Kidney capillary endothelial cell (primary cell): ENCODE data around the gene CD22.

Experiments
- DNase-seq: peaks from one replicate; pipeline ENCODE4 v3.0.0-alpha.2; 2018; ENCODE audit warnings: low spot score

Gene CD22

DNA sequence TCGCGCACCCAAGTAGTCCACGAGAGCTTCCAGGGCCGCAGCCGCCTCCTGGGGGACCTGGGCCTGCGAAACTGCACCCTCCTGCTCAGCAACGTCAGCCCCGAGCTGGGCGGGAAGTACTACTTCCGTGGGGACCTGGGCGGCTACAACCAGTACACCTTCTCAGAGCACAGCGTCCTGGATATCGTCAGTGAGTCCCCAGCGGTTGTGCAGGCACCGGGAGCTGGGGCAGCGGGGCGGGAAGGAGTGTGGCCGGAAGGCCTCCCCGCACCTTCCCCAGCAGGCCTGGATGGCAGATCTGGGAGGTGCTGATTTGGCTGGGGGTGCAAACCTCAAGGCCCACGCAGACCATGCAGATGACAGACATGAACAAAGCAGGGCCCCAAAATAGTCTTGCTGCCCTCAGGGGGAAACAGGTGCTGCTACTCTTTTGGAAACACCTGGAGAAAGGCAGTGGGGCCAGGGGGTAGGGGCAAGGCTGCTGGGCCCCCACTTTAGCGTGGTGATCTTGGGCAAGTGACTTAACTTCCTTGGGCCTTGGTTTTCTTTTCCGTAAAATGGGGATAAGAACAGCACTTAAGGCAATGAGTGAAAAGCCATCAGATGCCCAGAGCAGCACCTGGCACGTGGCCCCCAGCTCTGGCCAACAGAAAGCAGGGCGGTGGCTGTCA is 33.1 kb upstream of the CD22 start:
- DNase-seq = no peak

DNA sequence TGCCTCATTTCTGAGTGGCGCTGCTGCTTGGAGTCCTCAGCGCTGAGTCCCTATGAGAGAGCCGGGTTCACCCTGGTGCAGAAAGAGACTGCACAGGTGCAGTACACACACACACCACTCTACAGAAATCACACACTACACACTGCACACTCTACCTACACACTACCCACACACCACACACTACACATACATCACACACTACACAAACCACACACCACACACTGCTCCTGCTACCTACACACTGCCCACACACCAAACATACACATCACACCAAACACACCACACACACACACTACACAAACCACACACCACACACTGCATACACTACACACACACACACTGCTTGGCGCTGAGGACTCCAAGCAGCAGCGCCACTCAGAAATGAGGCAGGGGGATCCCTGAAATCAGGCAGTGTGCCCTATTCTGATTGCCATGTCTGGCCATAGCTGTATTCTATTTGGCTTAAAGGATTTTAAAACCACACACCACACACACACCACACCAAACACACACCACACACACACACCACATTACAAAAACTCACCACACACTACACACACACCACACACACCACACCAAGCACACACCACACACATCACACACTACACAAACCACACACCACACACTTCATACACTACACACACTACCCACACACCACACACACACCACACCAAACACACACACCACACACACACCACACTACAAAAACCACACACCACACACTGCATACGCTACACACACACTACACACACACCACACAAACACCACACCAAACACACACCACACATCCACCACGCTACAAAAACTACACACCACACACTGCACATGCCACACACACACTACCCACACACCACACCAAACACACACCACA is 32.1 kb upstream of the CD22 start:
- no peak for DNase-seq

DNA sequence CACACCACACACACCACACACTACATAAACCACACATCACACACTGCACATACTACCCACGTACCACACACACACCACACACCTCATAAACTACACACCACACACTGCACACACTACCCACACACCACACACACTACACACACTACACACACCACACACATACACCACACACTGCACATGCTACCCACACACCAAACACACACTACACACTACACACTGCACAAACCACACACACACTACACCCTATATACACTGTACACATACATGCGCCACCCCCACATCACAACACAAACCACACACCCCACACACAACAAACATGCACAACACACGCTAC is 31.5 kb upstream of the CD22 start:
- no peak for DNase-seq

DNA sequence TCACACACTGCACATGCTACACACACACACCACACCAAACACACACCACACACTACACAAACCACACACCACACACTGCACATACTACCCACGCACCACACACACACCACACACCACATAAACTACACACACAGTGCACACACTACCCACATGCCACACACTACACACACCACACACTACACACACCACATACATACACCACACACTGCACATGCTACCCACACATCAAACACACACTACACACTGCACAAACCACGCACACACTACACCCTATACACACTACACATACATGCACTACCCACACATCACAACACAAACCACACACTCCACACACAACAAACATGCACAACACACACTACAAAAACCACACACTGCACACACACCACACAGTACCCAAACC is 31.1 kb upstream of the CD22 start:
- no peak for DNase-seq

DNA sequence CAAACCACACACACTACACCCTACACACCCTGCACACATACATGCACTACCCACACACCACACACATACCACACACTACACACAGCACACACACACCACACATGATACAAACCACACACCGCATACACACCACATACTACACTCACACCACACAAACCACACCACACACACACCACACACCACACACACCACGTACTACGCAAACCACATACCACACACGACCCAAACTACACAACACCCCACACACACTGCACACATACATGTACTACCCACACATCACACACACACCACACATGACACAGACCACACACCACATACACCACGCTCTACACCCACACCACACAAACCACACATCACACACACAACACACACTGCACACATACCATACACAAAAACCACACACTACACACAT is 30.4 kb upstream of the CD22 start:
- DNase-seq = no peak

DNA sequence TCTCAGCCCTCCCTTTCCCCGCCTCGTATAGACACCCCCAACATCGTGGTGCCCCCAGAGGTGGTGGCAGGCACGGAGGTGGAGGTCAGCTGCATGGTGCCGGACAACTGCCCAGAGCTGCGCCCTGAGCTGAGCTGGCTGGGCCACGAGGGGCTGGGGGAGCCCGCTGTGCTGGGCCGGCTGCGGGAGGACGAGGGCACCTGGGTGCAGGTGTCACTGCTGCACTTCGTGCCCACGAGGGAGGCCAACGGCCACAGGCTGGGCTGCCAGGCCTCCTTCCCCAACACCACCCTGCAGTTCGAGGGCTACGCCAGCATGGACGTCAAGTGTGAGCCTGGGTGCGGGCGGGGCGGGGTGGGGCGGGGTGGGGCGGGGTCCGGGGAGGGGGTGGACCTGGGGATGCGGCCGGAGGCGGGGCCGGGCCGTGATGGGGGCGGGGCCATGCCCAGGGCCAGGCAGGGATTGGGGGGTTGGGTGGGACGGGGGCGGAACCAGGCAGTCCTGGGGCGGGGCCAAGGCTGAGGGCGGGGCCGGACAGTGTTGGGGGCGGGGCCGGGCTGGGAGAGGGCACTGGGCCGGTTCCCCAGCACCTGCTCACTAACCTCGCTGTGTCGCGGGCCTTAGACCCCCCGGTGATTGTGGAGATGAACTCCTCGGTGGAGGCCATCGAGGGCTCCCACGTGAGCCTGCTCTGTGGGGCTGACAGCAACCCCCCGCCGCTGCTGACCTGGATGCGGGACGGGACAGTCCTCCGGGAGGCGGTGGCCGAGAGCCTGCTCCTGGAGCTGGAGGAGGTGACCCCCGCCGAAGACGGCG is 29.3 kb upstream of the CD22 start:
- DNase-seq = no peak

DNA sequence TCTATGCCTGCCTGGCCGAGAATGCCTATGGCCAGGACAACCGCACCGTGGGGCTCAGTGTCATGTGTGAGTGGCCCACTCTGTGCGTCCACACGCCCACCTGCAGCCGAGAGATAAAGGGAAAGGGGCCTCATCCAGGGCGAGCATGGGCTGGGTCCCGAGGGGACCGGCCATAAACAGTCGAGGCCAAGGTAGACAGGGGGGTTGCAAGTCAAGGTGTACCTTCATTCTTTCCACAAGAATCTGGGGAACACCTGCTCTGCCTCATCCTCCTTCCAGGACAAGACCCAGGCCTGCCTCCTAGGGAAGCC is 28.7 kb upstream of the CD22 start:
- no peak for DNase-seq

DNA sequence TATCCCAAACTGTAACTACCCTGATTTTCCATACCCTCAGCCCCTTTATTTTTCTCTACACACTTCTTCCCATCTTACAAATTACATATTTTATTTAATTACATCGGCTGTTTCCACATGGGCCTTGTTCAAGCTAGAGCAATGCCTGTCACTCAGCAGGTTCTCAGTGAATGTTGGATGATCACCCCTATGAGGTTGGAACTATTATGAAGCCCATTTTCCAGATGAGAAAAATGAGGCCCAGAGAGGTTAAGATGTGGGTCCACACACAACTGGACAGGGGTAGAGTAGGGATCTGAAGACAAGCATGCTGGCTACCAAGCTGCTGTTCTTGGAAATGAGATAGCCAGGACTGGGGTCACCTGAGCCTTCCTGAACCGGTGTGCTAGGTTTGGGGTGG is 27.0 kb upstream of the CD22 start:
- DNase-seq = no peak

DNA sequence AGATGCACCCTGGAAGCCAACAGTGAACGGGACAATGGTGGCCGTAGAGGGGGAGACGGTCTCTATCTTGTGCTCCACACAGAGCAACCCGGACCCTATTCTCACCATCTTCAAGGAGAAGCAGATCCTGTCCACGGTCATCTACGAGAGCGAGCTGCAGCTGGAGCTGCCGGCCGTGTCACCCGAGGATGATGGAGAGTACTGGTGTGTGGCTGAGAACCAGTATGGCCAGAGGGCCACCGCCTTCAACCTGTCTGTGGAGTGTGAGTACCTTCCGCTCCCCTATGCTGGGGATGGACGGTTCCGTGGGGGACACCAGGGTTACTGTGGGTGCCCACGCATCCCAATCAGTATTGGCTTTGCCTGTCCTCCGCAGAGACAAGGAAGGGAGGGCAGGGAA is 26.5 kb upstream of the CD22 start:
- DNase-seq = no peak

DNA sequence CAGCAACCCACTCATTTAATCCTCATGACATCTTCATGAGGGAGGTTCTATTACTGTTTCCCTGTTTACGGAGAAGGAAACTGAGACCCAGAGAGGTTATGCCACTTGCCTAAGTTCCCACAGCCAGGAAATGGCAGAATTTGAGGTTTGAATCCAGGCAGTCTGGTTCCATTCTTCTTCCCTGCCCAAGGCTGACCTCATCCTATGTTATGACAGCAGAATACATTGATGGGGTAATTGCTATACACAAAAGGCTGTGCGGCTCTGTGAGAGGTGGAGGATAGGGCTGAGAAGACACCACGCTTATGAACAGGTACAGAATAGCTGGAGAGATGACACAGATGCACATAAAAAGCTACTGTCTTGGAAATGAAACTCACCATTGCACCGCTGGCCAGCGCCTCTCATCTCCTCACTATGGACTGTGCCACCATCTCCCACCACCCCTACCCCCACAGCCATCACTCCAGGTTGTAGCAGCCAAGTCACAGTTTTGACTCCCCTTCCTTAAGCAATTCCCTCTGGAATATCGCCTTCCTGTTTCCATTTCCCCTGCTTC is 25.6 kb upstream of the CD22 start:
- DNase-seq = no peak

DNA sequence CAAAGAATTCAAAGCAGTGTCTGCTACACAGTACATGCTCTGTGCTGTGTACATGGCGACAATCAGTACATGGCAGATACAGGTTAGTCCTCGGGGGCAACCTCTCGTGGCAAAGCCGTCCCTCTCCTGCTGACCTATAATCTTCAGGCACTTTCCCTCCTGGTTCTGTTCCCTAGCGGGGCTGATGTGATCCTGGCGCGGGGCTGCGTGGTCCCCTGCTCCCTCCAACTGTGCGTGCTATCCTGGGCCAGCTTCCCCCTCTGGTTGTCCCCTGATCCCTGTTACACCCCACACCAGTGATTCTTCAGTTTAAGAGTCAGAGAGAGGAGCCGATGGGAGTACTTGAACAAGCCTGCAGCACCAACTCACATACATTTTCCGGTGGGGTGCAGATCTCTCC is 25.0 kb upstream of the CD22 start:
- DNase-seq = no peak

DNA sequence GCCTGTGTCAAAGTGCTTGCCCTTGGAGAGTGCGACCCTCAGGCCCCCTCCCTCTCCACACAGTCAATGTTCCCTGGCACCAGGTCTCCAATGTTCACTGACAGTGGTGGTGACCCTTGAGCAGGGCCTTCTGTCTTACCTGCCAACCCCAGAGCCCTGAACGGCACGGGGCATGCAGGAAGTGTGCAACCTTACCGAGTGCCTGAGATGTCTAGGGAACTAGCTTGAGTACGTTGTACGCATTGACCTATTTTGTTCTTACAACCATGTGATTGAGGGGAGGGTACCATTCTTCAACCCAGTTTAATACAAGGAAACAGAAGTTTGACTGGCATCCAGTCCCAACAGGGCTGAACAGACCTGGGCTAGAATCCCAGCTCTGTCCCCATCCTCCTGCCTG is 23.8 kb upstream of the CD22 start:
- no peak for DNase-seq

DNA sequence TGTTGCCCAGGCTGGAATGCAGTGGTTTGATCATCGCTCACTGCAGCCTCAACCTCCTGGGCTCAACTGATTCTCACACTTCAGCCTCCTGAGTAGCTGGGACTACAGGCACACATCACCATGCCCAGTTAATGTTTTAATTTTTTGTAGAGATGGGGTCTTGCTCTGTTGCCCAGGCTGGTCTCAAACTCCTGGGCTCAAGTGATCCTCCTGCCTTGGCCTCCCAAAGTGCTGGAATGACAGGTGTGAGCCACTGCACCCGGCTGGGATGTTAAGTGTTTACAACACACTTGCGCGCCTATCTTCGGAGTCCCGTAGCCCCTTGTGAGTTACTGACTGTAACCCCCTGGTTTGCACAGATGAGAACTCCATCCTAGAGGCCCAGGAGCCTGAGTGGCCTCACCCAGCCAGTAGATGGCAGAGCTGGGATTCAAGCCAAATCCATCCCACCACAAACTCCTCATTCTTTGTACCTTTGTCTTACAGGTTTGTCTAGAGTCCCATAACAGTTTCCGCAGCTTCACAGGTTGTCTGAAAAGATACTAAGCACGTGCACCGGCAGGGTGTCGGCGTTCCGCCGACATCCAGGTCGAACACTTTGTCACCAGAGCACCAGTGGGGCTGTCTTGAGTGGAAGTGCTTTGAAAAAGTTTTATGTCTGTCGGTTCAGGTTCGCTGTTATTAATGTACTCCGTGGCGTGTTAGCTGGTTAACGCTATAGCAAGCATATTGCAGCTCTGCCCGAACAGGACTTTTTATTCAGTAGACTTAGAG is 22.3 kb upstream of the CD22 start:
- DNase-seq = peak; percentile 23

DNA sequence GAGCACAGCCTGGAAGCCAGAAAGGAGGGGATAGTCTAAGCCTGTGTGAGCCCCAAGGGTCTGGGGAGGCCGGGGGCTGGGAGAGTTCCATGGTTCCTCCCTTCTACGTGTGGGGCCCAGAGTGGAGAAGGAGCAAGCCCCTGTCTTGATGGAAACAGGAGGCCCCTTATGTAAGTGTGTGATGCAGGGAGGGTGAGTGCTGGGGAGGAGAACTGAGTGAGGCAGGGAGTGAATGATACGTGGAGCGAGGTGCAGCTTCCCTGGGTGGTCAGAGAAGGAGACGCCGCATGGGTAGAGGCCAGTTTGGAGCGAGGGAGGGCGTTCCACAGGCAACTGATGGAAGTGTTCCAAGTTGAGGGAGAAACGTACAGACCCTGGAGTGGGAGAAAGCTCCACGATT is 21.1 kb upstream of the CD22 start:
- no peak for DNase-seq

DNA sequence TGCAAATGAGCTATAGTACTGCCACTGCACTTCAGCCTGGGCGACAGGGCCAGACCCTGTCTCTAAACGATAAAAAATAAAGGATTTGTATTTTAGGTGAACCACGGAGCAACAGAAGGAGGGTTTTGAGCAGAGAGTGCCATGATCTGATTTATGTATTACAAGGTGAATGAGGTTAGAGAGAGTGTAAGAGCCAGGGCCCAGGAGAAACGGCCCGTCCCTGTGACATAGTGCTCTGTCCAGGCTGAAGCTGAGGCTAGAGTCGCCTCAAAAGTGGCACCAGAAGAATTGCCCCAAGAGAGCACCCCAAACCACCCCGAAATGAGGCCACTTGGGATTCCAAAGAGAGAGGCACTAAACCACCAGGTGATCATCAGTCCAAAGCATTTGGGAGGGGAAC is 20.1 kb upstream of the CD22 start:
- no peak for DNase-seq

DNA sequence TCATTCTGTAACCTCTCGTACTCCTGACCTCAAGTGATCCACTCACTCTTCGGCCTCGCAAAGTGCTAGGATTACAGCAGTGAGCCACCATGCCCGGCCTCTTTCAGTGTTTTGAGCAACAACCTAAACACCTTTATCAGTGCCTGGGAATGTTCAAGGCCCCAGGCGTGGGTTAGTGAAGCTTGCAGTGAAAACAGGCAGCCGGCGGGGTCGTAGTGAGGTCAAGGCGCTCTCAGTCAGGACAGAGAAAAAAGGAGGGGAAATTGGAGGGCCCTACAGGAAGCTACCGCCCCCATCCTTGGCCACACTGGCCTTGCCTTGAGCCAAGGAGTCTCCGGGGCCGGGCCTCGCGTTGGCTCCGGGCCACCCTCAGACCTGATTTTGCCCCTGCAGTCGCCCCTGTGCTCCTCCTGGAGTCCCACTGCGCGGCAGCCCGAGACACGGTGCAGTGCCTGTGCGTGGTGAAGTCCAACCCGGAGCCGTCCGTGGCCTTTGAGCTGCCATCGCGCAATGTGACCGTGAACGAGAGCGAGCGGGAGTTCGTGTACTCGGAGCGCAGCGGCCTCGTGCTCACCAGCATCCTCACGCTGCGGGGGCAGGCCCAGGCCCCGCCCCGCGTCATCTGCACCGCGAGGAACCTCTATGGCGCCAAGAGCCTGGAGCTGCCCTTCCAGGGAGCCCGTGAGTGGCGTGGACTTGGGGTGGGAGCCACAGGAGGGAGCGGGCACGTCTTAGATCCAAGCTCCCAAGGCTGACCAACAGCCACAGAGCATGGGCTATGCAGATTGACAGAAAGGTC is 19.3 kb upstream of the CD22 start:
- DNase-seq = no peak

DNA sequence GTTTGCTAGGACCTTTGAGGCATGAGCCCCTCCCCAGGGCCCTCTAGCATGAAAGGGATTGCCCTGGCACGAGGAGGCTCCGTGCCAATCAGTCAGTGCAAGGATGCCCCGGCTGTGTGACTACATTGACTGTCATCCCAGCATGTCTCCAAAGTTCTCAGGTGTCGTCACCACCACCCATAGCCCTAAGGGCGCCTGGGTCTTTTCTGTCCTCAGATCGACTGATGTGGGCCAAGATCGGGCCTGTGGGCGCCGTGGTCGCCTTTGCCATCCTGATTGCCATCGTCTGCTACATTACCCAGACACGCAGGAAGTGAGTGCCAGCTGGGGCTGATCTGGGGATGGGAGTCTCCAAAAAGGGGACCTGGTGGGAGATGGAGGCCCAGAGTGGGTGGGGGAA is 18.7 kb upstream of the CD22 start:
- DNase-seq = no peak

DNA sequence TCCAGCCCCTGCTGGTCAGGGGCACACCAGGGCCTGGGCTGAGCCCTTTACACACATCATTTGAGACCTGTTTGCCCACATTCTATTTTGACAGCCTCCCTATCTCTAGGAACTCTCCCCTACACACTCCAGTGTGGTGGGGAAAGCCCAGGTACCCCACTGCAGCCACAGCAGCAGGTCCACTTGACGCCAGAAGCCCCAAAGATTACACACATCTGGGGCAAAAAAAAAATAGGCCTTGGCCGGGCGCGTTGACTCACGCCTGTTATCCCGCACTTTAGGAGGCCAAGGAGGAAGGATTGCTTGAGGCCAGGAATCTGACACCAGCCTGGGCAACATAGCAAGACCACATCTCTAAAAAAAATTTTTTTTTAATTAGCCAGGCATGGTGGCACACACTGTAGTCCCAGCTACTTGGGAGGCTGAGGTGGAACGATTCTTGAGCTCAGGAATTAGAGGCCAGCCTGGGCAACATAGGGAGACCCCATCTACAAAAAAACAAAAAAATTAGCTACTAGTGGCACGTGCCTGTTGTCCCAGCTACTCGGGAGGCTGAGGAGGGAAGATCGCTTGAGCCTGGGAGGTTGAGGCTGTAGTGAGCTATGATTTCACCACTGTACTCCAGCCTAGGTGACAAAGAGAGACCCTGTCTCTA is 18.0 kb upstream of the CD22 start:
- no peak for DNase-seq

DNA sequence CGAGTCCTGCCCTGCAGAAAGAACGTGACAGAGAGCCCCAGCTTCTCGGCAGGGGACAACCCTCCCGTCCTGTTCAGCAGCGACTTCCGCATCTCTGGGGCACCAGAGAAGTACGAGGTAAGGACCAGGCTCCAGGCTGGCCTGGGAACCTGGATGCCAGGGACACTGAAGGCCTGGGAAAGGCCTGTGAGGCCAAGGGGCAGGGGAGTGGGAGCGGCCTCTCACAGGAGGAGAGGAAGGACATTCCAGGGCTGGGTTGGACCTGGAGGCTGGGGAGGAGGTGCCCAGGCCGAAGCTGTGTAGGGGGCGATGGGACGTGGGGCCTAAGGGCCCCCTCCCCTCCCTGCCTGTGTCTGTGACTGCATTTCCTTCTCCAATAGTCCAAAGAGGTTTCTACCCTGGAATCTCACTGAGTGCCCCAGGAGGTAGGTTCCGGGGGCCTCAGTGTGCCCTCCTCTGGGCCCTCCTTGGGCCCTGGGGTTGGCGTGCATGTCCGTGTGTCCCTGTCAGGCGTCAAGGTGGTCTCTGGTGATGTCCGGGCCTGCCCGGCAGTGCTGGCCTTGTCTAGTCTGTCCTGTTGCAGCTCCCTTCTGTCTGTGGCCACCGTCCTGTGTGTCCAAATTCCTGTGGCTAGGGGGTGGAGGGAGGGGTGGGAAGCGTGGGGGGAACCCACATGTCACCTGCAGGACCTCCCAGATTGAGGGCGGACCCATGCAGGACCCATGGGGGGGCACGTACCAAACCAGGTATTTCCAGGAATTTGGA is 16.9 kb upstream of the CD22 start:
- no peak for DNase-seq

DNA sequence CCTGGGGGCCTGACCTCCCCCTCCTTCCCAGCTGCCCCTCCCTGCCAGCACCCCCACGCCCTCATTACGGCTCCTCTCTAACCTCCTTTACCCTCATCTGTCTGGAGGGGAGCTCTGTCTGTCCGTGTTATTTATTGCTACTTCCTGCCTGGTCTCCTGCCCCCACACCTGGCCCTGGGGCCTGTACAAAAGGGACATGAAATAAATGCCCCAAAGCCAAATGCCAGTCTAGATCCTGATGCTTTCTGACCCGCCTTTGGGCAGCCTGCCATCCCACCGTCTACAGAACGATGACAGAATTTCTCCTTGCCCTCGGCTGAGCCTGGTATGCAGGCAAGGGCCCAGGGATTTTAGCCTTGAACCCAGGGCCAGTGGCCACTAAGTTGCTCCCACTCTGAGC is 15.4 kb upstream of the CD22 start:
- DNase-seq = no peak
